Loucy (cell line): ENCODE measurements around the gene WDPCP.

Experiments used
- CTCF ChIP-seq: fragments of 200-600 bp; sonication (generic); conservative IDR thresholded peaks from 2 replicates; pipeline ENCODE4 v1.5.1; 2014; ENCODE audit warnings: mild to moderate bottlenecking, antibody characterized with exemption, low read length
- EZH2phosphoT487 ChIP-seq: fragments of 200-600 bp; IDR thresholded peaks from 2 replicates; pipeline ENCODE4 v1.6.1; 2018; ENCODE audit warnings: antibody characterized with exemption, mild to moderate bottlenecking, moderate library complexity, borderline replicate concordance

GRCh38 chr2:63477686-63478085, 110.6 kb downstream of the WDPCP start:
- TF ChIP-seq CTCF (no peak), EZH2phosphoT487 (no peak)
